Astrocyte of the cerebellum (primary cell): ENCODE data around the gene SLC35D2.

ENCODE experiments used
- DNase-seq: peaks from one replicate; pipeline ENCODE4 v3.0.0-alpha.2; 2011; ENCODE audit warnings: low read depth
- H3K4me3 ChIP-seq: 2 replicates; pipeline ENCODE4 v1.5.1; 2011; ENCODE audit warnings: mild to moderate bottlenecking, low read depth, low read length, moderate library complexity
- CTCF ChIP-seq: IDR thresholded peaks from 2 replicates; pipeline ENCODE4 v1.5.1; 2012; ENCODE audit warnings: low read length, low read depth, moderate library complexity, mild to moderate bottlenecking; ENCODE audit errors: missing control alignments
- in situ Hi-C: cut with HindIII; loops from 2 replicates; pipeline ENCODE4 v1.10.0; 2017; ENCODE audit warnings: low sequenced_read_pairs

Gene SLC35D2

GRCh38 chr9:96413302-96414221, 30.1 kb upstream of the SLC35D2 start:
- DNase-seq: no peak
- H3K4me3 ChIP-seq: no peak overlapping the region
- no peak for TF ChIP-seq CTCF
- in situ Hi-C loops: no loop called here

GRCh38 chr9:96412174-96412913, 28.8 kb upstream of the SLC35D2 start:
- no peak overlapping the region for H3K4me3 ChIP-seq
- in situ Hi-C loops: no loop called here
- TF ChIP-seq CTCF: no peak

GRCh38 chr9:96411129-96411838, 27.8 kb upstream of the SLC35D2 start:
- in situ Hi-C loops: no loop called here
- no peak for TF ChIP-seq CTCF
- H3K4me3 ChIP-seq: no peak overlapping the region
- no peak for DNase-seq

More at GRCh38 chr9:96412174-96412913, 28.8 kb upstream of the SLC35D2 start:
- no peak for DNase-seq

GRCh38 chr9:96408409-96409280, 25.1 kb upstream of the SLC35D2 start:
- DNase-seq: no peak
- H3K4me3 ChIP-seq: no peak overlapping the region
- in situ Hi-C loops: no loop called here
- TF ChIP-seq CTCF: no peak

DNA sequence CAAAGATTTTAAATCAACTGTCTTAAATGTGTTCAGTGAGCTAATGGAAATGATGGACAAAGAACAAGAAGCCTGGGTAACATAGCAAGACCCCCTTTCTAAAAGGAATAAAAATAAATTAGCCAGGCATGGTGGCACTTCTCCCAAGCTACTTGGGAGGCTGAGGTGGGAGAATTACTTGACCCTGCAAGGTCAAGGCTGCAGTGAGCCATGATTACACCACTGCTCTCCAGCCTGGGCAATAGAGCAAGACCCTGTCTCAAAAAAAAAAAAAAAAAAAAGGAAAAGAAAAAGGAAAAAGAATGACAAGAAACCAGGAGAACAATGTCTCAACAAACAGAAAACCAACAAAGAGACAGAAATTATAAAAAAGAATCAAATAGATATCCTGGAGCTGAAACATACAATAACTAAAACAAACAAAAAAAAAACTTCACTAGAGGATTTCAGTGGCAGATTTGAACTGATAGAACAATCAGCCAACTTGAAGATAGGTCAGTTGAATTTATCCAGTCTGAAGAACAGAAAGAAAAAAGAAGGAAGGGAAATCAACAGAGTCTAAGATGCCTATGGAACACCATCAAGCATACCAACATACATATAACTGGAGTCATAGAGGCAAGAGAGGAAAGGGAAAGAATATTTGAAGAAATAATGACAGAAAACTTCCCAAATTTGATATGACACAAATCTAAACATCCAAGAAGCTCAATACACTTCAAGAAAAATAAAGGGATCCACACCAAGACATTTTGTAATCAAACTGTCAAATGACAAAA, 16.8 kb upstream of the SLC35D2 start:
- in situ Hi-C loops: no loop called here
- TF ChIP-seq CTCF: no peak
- H3K4me3 ChIP-seq: no peak overlapping the region
- DNase-seq: no peak
